DND-41 (cell line): ENCODE data around the gene ACSL3.

Experiments used
- ATAC-seq: fragments of 200-7000 bp; cut with Tn5 transposase; 3 replicates; pipeline ENCODE4 v1.9.1; 2021; ENCODE audit warnings: low read depth; ENCODE audit not compliant: insufficient read depth
- DNase-seq: peaks from one replicate; pipeline ENCODE4 v3.0.0-alpha.2; 2020
- H2AFZ ChIP-seq: 2 replicates; pipeline ENCODE4 v1.6.0; 2012; ENCODE audit warnings: low read depth, low read length
- H3K27ac ChIP-seq: 2 replicates; pipeline ENCODE4 v1.5.1; 2012; ENCODE audit warnings: low read length, inconsistent platforms
- H3K27me3 ChIP-seq: fragments of 200-600 bp; sonication (generic); 2 replicates; pipeline ENCODE4 v1.6.0; 2012; ENCODE audit warnings: low read length, mild to moderate bottlenecking, inconsistent platforms; ENCODE audit not compliant: insufficient read depth, poor library complexity
- H3K36me3 ChIP-seq: 2 replicates; pipeline ENCODE4 v1.5.1; 2012; ENCODE audit warnings: low read length, inconsistent platforms; ENCODE audit not compliant: insufficient read depth
- H3K4me1 ChIP-seq: 2 replicates; pipeline ENCODE4 v1.5.1; 2012; ENCODE audit warnings: mild to moderate bottlenecking, low read length; ENCODE audit not compliant: insufficient read depth
- H3K4me2 ChIP-seq: 2 replicates; pipeline ENCODE4 v1.6.0; 2012; ENCODE audit warnings: mild to moderate bottlenecking, moderate library complexity, low read length, inconsistent platforms; ENCODE audit not compliant: insufficient read depth
- H3K4me3 ChIP-seq, 2 experiments: fragments of 200-600 bp in 1 of 2; shearing (Covaris generic) in 1 of 2; 2 replicates each; pipeline ENCODE4 v1.5.1; 2012 to 2016; ENCODE audit warnings: inconsistent platforms in 2 of 2, low read length in 2 of 2, mild to moderate bottlenecking in 2 of 2, low read depth in 1 of 2, moderate library complexity in 1 of 2
- H3K79me2 ChIP-seq: 2 replicates; pipeline ENCODE4 v1.6.0; 2012; ENCODE audit warnings: low read length, inconsistent platforms; ENCODE audit not compliant: insufficient read depth
- H3K9ac ChIP-seq: 2 replicates; pipeline ENCODE4 v1.6.0; 2012; ENCODE audit warnings: low read depth, mild to moderate bottlenecking, inconsistent platforms, low read length, moderate library complexity
- H3K9me3 ChIP-seq: 2 replicates; pipeline ENCODE4 v1.5.1; 2012; ENCODE audit warnings: low read length, moderate library complexity, mild to moderate bottlenecking, inconsistent platforms; ENCODE audit not compliant: insufficient read depth, severe bottlenecking
- H4K20me1 ChIP-seq: 2 replicates; pipeline ENCODE4 v1.6.0; 2012; ENCODE audit warnings: low read length; ENCODE audit not compliant: insufficient read depth
- CTCF ChIP-seq: IDR thresholded peaks from 2 replicates; pipeline ENCODE4 v1.5.1; 2012; ENCODE audit warnings: borderline replicate concordance, low read length, moderate library complexity, mild to moderate bottlenecking; ENCODE audit not compliant: poor library complexity, severe bottlenecking; ENCODE audit errors: extremely low read depth
- EZH2 ChIP-seq: IDR thresholded peaks from 3 replicates; pipeline ENCODE4 v1.6.1; 2012; ENCODE audit warnings: borderline replicate concordance, low read depth, mild to moderate bottlenecking, moderate library complexity, low read length, inconsistent platforms; ENCODE audit not compliant: severe bottlenecking

ACSL3 gene

GRCh38 chr2:222877556-222878300, 16.9 kb downstream of the ACSL3 start:
- ATAC-seq, result no peak
- H2AFZ ChIP-seq, result no peak overlapping the region
- no peak overlapping the region for H3K4me2 ChIP-seq
- H3K9ac ChIP-seq, result no peak overlapping the region
- H3K79me2 ChIP-seq, result peaks cover 98% of the 10 kb centered on the region
- no peaks in the 10 kb centered on the region for H3K9me3 ChIP-seq
- H4K20me1 ChIP-seq, result peaks cover 71% of the 10 kb centered on the region
- H3K4me3 ChIP-seq, result no peak overlapping the region
- H3K36me3 ChIP-seq, result no peaks in the 10 kb centered on the region
- no peaks in the 10 kb centered on the region for H3K4me1 ChIP-seq
- no peak overlapping the region for H3K27ac ChIP-seq
- TF ChIP-seq EZH2 (no peak), CTCF (no peak)
- no peak for DNase-seq
- H3K27me3 ChIP-seq, result no peaks in the 10 kb centered on the region

- DNase-seq (no peak), ATAC-seq (no peak)
- H3K27me3 ChIP-seq, result no peaks in the 10 kb centered on the region
- TF ChIP-seq EZH2 (no peak), CTCF (no peak)
- H3K4me1 ChIP-seq, result no peaks in the 10 kb centered on the region
- H4K20me1 ChIP-seq, result peaks cover 74% of the 10 kb centered on the region
- H3K79me2 ChIP-seq, result peaks cover 98% of the 10 kb centered on the region
- H3K36me3 ChIP-seq, result no peaks in the 10 kb centered on the region
- H3K27ac ChIP-seq, result no peak overlapping the region
- no peak overlapping the region for H2AFZ ChIP-seq
- no peak overlapping the region for H3K4me2 ChIP-seq
- H3K4me3 ChIP-seq, result no peak overlapping the region
- H3K9me3 ChIP-seq, result no peaks in the 10 kb centered on the region
- no peak overlapping the region for H3K9ac ChIP-seq
These were observed 17.6 kb downstream of the ACSL3 start for GRCh38 chr2:222878301-222878876.

GRCh38 chr2:222878877-222879603, 18.2 kb downstream of the ACSL3 start:
- Histone ChIP-seq H2AFZ (no peak overlapping the region), H3K27ac (no peak overlapping the region), H3K36me3 (no peaks in the 10 kb centered on the region), H3K4me1 (no peaks in the 10 kb centered on the region), H3K79me2 (peaks cover 98% of the 10 kb centered on the region), H3K27me3 (no peaks in the 10 kb centered on the region), H3K4me2 (no peak overlapping the region), H3K4me3 (no peak overlapping the region), H4K20me1 (peaks cover 81% of the 10 kb centered on the region), H3K9ac (no peak overlapping the region), H3K9me3 (no peaks in the 10 kb centered on the region)
- TF ChIP-seq EZH2 (no peak), CTCF (no peak)
- no peak for ATAC-seq
- no peak for DNase-seq
